GM21526 (cell line): ENCODE results near the gene LHPP.

Source experiments
- ATAC-seq: cut with Tn5 transposase; IDR thresholded peaks from one replicate; pipeline ENCODE4 v1.9.1; 2021; ENCODE audit warnings: moderate library complexity; ENCODE audit not compliant: unreplicated experiment, low FRiP score

The LHPP gene

GRCh38 chr10:124550293-124551034, 88.8 kb downstream of the LHPP start:
- ATAC-seq = peak; percentile 66

- no peak for ATAC-seq
Measured at GRCh38 chr10:124551097-124551496, 89.5 kb downstream of the LHPP start.

GRCh38 chr10:124551755-124552154, 90.1 kb downstream of the LHPP start:
- ATAC-seq = no peak

- no peak for ATAC-seq
Measured at GRCh38 chr10:124552691-124553276, 91.2 kb downstream of the LHPP start.

GRCh38 chr10:124554085-124554858, 92.6 kb downstream of the LHPP start:
- ATAC-seq = no peak

GRCh38 chr10:124557167-124557566, 95.5 kb downstream of the LHPP start:
- no peak for ATAC-seq

- ATAC-seq = no peak
Measured at GRCh38 chr10:124557648-124558338, 96.2 kb downstream of the LHPP start.

GRCh38 chr10:124558339-124559321, 97.0 kb downstream of the LHPP start:
- no peak for ATAC-seq

- ATAC-seq = no peak
Measured at GRCh38 chr10:124559372-124560132, 97.9 kb downstream of the LHPP start.

- no peak for ATAC-seq
Measured at GRCh38 chr10:124560377-124561105, 98.9 kb downstream of the LHPP start.

- no peak for ATAC-seq
Measured at GRCh38 chr10:124561206-124561605, 99.6 kb downstream of the LHPP start.

GRCh38 chr10:124562425-124563060, 100.9 kb downstream of the LHPP start:
- ATAC-seq = no peak

- no peak for ATAC-seq
Measured at GRCh38 chr10:124563320-124564040, 101.9 kb downstream of the LHPP start.

- ATAC-seq = no peak
Measured at GRCh38 chr10:124564881-124565280, 103.3 kb downstream of the LHPP start.

- ATAC-seq = no peak
Measured at GRCh38 chr10:124565565-124566221, 104.1 kb downstream of the LHPP start.

- no peak for ATAC-seq
Measured at GRCh38 chr10:124566222-124566888, 104.7 kb downstream of the LHPP start.
